Measurements from ENCODE around the gene ABHD2. TPM values are rescaled to one million over a fixed set of nuclear protein-coding genes. Genes with fewer than 3 reads are reported as not detected.

The ABHD2 gene
- total RNA-seq, 1 experiment from 2014 or later, result 52.4 TPM

DNA sequence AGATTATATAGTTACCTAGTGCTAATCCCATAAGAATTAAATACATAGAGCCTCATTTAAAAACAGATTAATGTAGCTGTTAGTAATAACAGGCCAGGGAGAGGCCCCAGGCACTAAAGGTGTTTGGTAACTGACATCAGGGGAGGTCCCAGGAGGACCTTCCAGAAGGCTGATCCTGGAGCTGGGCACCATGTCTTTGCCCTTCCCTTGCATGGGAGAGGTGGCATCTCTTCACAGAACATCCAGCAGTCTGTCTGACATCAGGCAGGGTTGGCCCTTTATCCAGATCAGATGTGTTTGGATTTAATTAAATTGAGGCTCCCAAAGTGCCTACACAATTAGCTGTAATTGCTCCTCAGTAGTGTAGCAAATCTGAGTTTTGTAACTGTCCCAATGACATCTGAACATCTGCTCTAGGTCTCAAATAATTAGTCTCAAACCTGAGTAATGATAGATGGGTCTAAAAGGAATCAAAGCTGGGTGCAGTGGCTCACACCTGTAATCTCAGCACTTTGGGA is 80.1 kb downstream of the ABHD2 start:
- no TSS peak for BruUV-seq (replicated peaks)
- H3K27ac ChIP-seq (ENCODE audit: low read depth, low read length, poor library complexity, severe bottlenecking), result no peak overlapping the region
- intact Hi-C loops (cut with micrococcal nuclease; ENCODE audit: unreplicated experiment), result loop anchor here (5.0 kb wide), 1 partner anchor 271 kb away; the partner anchor contains the start of gene HAPLN3
- ChIA-PET POLR2A (ENCODE audit: low non-redundant PET) (no interaction called here), CTCF (interaction anchor here (1.0 to 1.1 kb wide), 2 partner anchors 9 to 18 kb away, joined by 3 to 6 read pairs; no protein-coding TSS in a partner anchor)
- no peaks in the 10 kb centered on the region for H3K36me3 ChIP-seq (ENCODE audit: insufficient read depth, low read length, poor library complexity, severe bottlenecking)
- H3K27me3 ChIP-seq (replicated peaks; ENCODE audit: insufficient read depth, low read depth, low read length, poor library complexity), result no peaks in the 10 kb centered on the region
- TF ChIP-seq, protein P1, sequence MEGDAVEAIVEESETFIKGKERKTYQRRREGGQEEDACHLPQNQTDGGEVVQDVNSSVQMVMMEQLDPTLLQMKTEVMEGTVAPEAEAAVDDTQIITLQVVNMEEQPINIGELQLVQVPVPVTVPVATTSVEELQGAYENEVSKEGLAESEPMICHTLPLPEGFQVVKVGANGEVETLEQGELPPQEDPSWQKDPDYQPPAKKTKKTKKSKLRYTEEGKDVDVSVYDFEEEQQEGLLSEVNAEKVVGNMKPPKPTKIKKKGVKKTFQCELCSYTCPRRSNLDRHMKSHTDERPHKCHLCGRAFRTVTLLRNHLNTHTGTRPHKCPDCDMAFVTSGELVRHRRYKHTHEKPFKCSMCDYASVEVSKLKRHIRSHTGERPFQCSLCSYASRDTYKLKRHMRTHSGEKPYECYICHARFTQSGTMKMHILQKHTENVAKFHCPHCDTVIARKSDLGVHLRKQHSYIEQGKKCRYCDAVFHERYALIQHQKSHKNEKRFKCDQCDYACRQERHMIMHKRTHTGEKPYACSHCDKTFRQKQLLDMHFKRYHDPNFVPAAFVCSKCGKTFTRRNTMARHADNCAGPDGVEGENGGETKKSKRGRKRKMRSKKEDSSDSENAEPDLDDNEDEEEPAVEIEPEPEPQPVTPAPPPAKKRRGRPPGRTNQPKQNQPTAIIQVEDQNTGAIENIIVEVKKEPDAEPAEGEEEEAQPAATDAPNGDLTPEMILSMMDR (conservative IDR thresholded peaks at IDR 0.05; ENCODE audit: low read depth, low read length), result no peak
- TF ChIP-seq EZH2 (IDR thresholded peaks at IDR 0.05; ENCODE audit: borderline replicate concordance, low read depth, low read length, poor library complexity, severe bottlenecking), result no peak
- H3K4me3 ChIP-seq (ENCODE audit: low read depth, low read length, poor library complexity, severe bottlenecking), result no peak overlapping the region
- peaks cover 41% of the 10 kb centered on the region for H3K4me1 ChIP-seq (ENCODE audit: insufficient read depth, low read length, poor library complexity, severe bottlenecking)
- no peak for DNase-seq (ENCODE audit: low spot score)
- H3K9me3 ChIP-seq (ENCODE audit: low read depth, low read length, poor library complexity, severe bottlenecking), result no peaks in the 10 kb centered on the region

- H3K4me3 ChIP-seq (ENCODE audit: low read depth, low read length, poor library complexity, severe bottlenecking), result no peak overlapping the region
- no TSS peak for BruUV-seq (replicated peaks)
- no peak for DNase-seq (ENCODE audit: low spot score)
- no peaks in the 10 kb centered on the region for H3K27me3 ChIP-seq (replicated peaks; ENCODE audit: insufficient read depth, low read depth, low read length, poor library complexity)
- H3K36me3 ChIP-seq (ENCODE audit: insufficient read depth, low read length, poor library complexity, severe bottlenecking), result no peaks in the 10 kb centered on the region
- H3K9me3 ChIP-seq (ENCODE audit: low read depth, low read length, poor library complexity, severe bottlenecking), result no peaks in the 10 kb centered on the region
- ChIA-PET POLR2A (ENCODE audit: low non-redundant PET) (no interaction called here), CTCF (interaction anchor here (1.4 to 2.2 kb wide), 3 partner anchors 10 to 82 kb away, joined by 5 to 6 read pairs (median 5); partner anchors contain the start of gene ABHD2)
- H3K4me1 ChIP-seq (ENCODE audit: insufficient read depth, low read length, poor library complexity, severe bottlenecking), result peaks cover 33% of the 10 kb centered on the region
- H3K27ac ChIP-seq (ENCODE audit: low read depth, low read length, poor library complexity, severe bottlenecking), result no peak overlapping the region
- TF ChIP-seq, protein P1 (conservative IDR thresholded peaks at IDR 0.05; ENCODE audit: low read depth, low read length), result no peak
- TF ChIP-seq EZH2 (IDR thresholded peaks at IDR 0.05; ENCODE audit: borderline replicate concordance, low read depth, low read length, poor library complexity, severe bottlenecking), result no peak
- intact Hi-C loops (cut with micrococcal nuclease; ENCODE audit: unreplicated experiment), result no loop called here
Observed at GRCh38 chr15:89170364-89170763, 82.1 kb downstream of the ABHD2 start.

GRCh38 chr15:89171136-89172072 is 83.1 kb downstream of the ABHD2 start:
- H3K27me3 ChIP-seq (replicated peaks; ENCODE audit: insufficient read depth, low read depth, low read length, poor library complexity), result no peaks in the 10 kb centered on the region
- H3K9me3 ChIP-seq (ENCODE audit: low read depth, low read length, poor library complexity, severe bottlenecking), result no peaks in the 10 kb centered on the region
- H3K27ac ChIP-seq (ENCODE audit: low read depth, low read length, poor library complexity, severe bottlenecking), result no peak overlapping the region
- ChIA-PET POLR2A (ENCODE audit: low non-redundant PET) (no interaction called here), CTCF (interaction anchor here (0.6 to 2.2 kb wide), 8 partner anchors 11 to 267 kb away, joined by 3 to 7 read pairs (median 6); partner anchors contain the start of gene ABHD2)
- intact Hi-C loops (cut with micrococcal nuclease; ENCODE audit: unreplicated experiment), result no loop called here
- no peaks in the 10 kb centered on the region for H3K36me3 ChIP-seq (ENCODE audit: insufficient read depth, low read length, poor library complexity, severe bottlenecking)
- no TSS peak for BruUV-seq (replicated peaks)
- TF ChIP-seq, protein P1 (conservative IDR thresholded peaks at IDR 0.05; ENCODE audit: low read depth, low read length), result peak; percentile 88
- TF ChIP-seq EZH2 (IDR thresholded peaks at IDR 0.05; ENCODE audit: borderline replicate concordance, low read depth, low read length, poor library complexity, severe bottlenecking), result no peak
- no peak overlapping the region for H3K4me3 ChIP-seq (ENCODE audit: low read depth, low read length, poor library complexity, severe bottlenecking)
- H3K4me1 ChIP-seq (ENCODE audit: insufficient read depth, low read length, poor library complexity, severe bottlenecking), result peaks cover 22% of the 10 kb centered on the region
- peak; percentile 71 for DNase-seq (ENCODE audit: low spot score)
